Measurements from ENCODE around the gene SPDYE4.
A peak's percentile ranks its signal among the peaks of the same experiment; 100 is the strongest.

The SPDYE4 gene

GRCh38 chr17:8782176-8782575 lies 23.8 kb upstream of the SPDYE4 start:
- DNase-seq, result no peak

GRCh38 chr17:8781776-8782175 lies 23.4 kb upstream of the SPDYE4 start:
- DNase-seq, result no peak

- no peak for DNase-seq
Measured at GRCh38 chr17:8776881-8777280, 18.5 kb upstream of the SPDYE4 start.

- no peak for DNase-seq
Measured at GRCh38 chr17:8776248-8776647, 17.9 kb upstream of the SPDYE4 start.

- DNase-seq, result no peak
Measured at GRCh38 chr17:8766731-8767130, 8.4 kb upstream of the SPDYE4 start.

- DNase-seq, result no peak
Measured at GRCh38 chr17:8762012-8762411, 3.7 kb upstream of the SPDYE4 start.

GRCh38 chr17:8757189-8757588 lies 1.2 kb downstream of the SPDYE4 start:
- DNase-seq, result no peak

GRCh38 chr17:8755590-8756255 lies 2.6 kb downstream of the SPDYE4 start:
- no peak for DNase-seq

GRCh38 chr17:8754890-8755289 lies 3.5 kb downstream of the SPDYE4 start:
- no peak for DNase-seq

GRCh38 chr17:8753976-8754440 lies 4.3 kb downstream of the SPDYE4 start:
- no peak for DNase-seq

- DNase-seq, result no peak
Measured at GRCh38 chr17:8753136-8753975, 5.0 kb downstream of the SPDYE4 start.

- no peak for DNase-seq
Measured at GRCh38 chr17:8749616-8750015, 8.7 kb downstream of the SPDYE4 start.

- no peak for DNase-seq
Measured at GRCh38 chr17:8747742-8748141, 10.6 kb downstream of the SPDYE4 start.

- no peak for DNase-seq
Measured at GRCh38 chr17:8746501-8747236, 11.7 kb downstream of the SPDYE4 start.

- DNase-seq, result peak; percentile 74 to 76
Measured at GRCh38 chr17:8745586-8746500, 12.5 kb downstream of the SPDYE4 start.

GRCh38 chr17:8744086-8744785 lies 14.1 kb downstream of the SPDYE4 start:
- DNase-seq, result no peak

GRCh38 chr17:8742819-8743218 lies 15.5 kb downstream of the SPDYE4 start:
- no peak for DNase-seq

- no peak for DNase-seq
Measured at GRCh38 chr17:8742274-8742673, 16.1 kb downstream of the SPDYE4 start.

GRCh38 chr17:8741771-8742170 lies 16.6 kb downstream of the SPDYE4 start:
- DNase-seq, result no peak

GRCh38 chr17:8741366-8741765 lies 17.0 kb downstream of the SPDYE4 start:
- no peak for DNase-seq

GRCh38 chr17:8740486-8740885 lies 17.9 kb downstream of the SPDYE4 start:
- peak; percentile 15 to 39 for DNase-seq

- no peak for DNase-seq
Measured at GRCh38 chr17:8739097-8739496, 19.2 kb downstream of the SPDYE4 start.
